ENCODE measurements around the gene ACAT2.

- TF ChIP-seq, protein P1, sequence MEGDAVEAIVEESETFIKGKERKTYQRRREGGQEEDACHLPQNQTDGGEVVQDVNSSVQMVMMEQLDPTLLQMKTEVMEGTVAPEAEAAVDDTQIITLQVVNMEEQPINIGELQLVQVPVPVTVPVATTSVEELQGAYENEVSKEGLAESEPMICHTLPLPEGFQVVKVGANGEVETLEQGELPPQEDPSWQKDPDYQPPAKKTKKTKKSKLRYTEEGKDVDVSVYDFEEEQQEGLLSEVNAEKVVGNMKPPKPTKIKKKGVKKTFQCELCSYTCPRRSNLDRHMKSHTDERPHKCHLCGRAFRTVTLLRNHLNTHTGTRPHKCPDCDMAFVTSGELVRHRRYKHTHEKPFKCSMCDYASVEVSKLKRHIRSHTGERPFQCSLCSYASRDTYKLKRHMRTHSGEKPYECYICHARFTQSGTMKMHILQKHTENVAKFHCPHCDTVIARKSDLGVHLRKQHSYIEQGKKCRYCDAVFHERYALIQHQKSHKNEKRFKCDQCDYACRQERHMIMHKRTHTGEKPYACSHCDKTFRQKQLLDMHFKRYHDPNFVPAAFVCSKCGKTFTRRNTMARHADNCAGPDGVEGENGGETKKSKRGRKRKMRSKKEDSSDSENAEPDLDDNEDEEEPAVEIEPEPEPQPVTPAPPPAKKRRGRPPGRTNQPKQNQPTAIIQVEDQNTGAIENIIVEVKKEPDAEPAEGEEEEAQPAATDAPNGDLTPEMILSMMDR (IDR thresholded peaks at IDR 0.05): no peak
- no peak for TF ChIP-seq POLR2A (IDR thresholded peaks at IDR 0.05)
- peak; percentile 67 to 87 (median 82) for TF ChIP-seq POLR2AphosphoS5 (IDR thresholded peaks at IDR 0.05)
- peak; percentile 84 for TF ChIP-seq EP300 (IDR thresholded peaks at IDR 0.05; ENCODE audit: low read depth)
Observed at GRCh38 chr6:159716247-159717096, 45.4 kb upstream of the ACAT2 start.
